ENCODE results near the gene ITSN2. TPM values are rescaled to one million over a fixed set of nuclear protein-coding genes. Genes with fewer than 3 reads are reported as not detected.
"Not testable (repeated sequence)": the region's sequence is repeated elsewhere in the genome, so short reads cannot be mapped to it uniquely, and the experiment has no call there.

The ITSN2 gene
- total RNA-seq, 3 donors from 2014 or later: 48.4 to 82.8 (median 54.0) TPM

- no peaks in the 10 kb centered on the region for H3K9me3 ChIP-seq
- peaks cover 18% of the 10 kb centered on the region for H3K4me1 ChIP-seq (ENCODE audit: low read depth)
- no peak for ATAC-seq
- H3K4me3 ChIP-seq: no peak overlapping the region
- TF ChIP-seq CTCF (IDR thresholded peaks at IDR 0.05): no peak
- intact Hi-C loops (cut with DNase I, micrococcal nuclease): no loop called here
- no peaks in the 10 kb centered on the region for H3K36me3 ChIP-seq (ENCODE audit: low read depth)
- peak in 2 of 3 donors; percentile 24 to 46 for DNase-seq
Measured at GRCh38 chr2:24360963-24361330, 611 bp upstream of the ITSN2 start.

GRCh38 chr2:24359129-24360049 is 947 bp downstream of the ITSN2 start:
- TF ChIP-seq CTCF (IDR thresholded peaks at IDR 0.05): no peak
- peak overlapping the region; percentile 98 for H3K4me3 ChIP-seq
- DNase-seq (peak; percentile 75 to 78 (median 77)), ATAC-seq (peak; percentile 62)
- no peaks in the 10 kb centered on the region for H3K36me3 ChIP-seq (ENCODE audit: low read depth)
- peaks cover 12% of the 10 kb centered on the region for H3K4me1 ChIP-seq (ENCODE audit: low read depth)
- intact Hi-C loops (cut with DNase I, micrococcal nuclease): no loop called here
- H3K9me3 ChIP-seq: no peaks in the 10 kb centered on the region

- intact Hi-C loops (cut with DNase I, micrococcal nuclease); H3K9me3 ChIP-seq; DNase-seq; ATAC-seq; H3K4me3 ChIP-seq; H3K36me3 ChIP-seq (ENCODE audit: low read depth): not testable (repeated sequence)
- H3K4me1 ChIP-seq (ENCODE audit: low read depth): peaks cover 16% of the 10 kb centered on the region
Measured at GRCh38 chr2:24357767-24358166, 2.6 kb downstream of the ITSN2 start.

- H3K36me3 ChIP-seq (ENCODE audit: low read depth); DNase-seq; intact Hi-C loops (cut with DNase I, micrococcal nuclease); ATAC-seq; H3K4me3 ChIP-seq; H3K9me3 ChIP-seq: not testable (repeated sequence)
- peaks cover 16% of the 10 kb centered on the region for H3K4me1 ChIP-seq (ENCODE audit: low read depth)
Measured at GRCh38 chr2:24357115-24357514, 3.2 kb downstream of the ITSN2 start.

- H3K4me3 ChIP-seq: no peak overlapping the region
- ATAC-seq (no peak), DNase-seq (no peak)
- no peaks in the 10 kb centered on the region for H3K36me3 ChIP-seq (ENCODE audit: low read depth)
- no peaks in the 10 kb centered on the region for H3K9me3 ChIP-seq
- peaks cover 21% of the 10 kb centered on the region for H3K4me1 ChIP-seq (ENCODE audit: low read depth)
- no peak for TF ChIP-seq CTCF (IDR thresholded peaks at IDR 0.05)
- intact Hi-C loops (cut with DNase I, micrococcal nuclease): no loop called here
Measured at GRCh38 chr2:24354957-24355356, 5.4 kb downstream of the ITSN2 start.

- no peak for DNase-seq
- Histone ChIP-seq H3K36me3 (ENCODE audit: low read depth) (no peaks in the 10 kb centered on the region), H3K4me3 (no peak overlapping the region), H3K4me1 (ENCODE audit: low read depth) (peaks cover 21% of the 10 kb centered on the region), H3K9me3 (no peaks in the 10 kb centered on the region)
- ATAC-seq: no peak
- intact Hi-C loops (cut with DNase I, micrococcal nuclease): no loop called here
- TF ChIP-seq CTCF (IDR thresholded peaks at IDR 0.05): no peak
Measured at GRCh38 chr2:24354395-24354794, 5.9 kb downstream of the ITSN2 start.

Data from mucosa of descending colon (tissue), 3 donors.